Measurements from ENCODE around the gene NXPH2. TPM values are rescaled to one million over a fixed set of nuclear protein-coding genes. Genes with fewer than 3 reads are reported as not detected.

NXPH2 gene
- total RNA-seq, result not detected in 2 replicates

- peaks cover 42% of the 10 kb centered on the region for H3K27me3 Mint-ChIP-seq (ENCODE audit: low read depth)
- intact Hi-C loops (cut with micrococcal nuclease), result no loop called here
These were observed at the start of gene NXPH2 for GRCh38 chr2:138779781-138780445. Gene NXPH2 (minus strand): TSS chr2:138780390. CDS start chr2:138780241, 149 bp downstream.

GRCh38 chr2:138829326-138829919 is 49.2 kb upstream of the NXPH2 start:
- intact Hi-C loops (cut with micrococcal nuclease), result loop anchor here (5.0 kb wide), 2 partner anchors 882 to 917 kb away; no protein-coding TSS in a partner anchor
- Mint-ChIP-seq H3K4me3 (ENCODE audit: low read depth) (no peak overlapping the region), H3K9me3 (no peaks in the 10 kb centered on the region), H3K27me3 (ENCODE audit: low read depth) (no peaks in the 10 kb centered on the region), H3K4me1 (ENCODE audit: low read depth) (no peaks in the 10 kb centered on the region), H3K27ac (no peak overlapping the region), H3K36me3 (ENCODE audit: low read depth) (no peaks in the 10 kb centered on the region)
- no peak for DNase-seq (ENCODE audit: low spot score)

More at GRCh38 chr2:138779781-138780445, at the start of gene NXPH2:
- Mint-ChIP-seq H3K4me1 (ENCODE audit: low read depth) (no peaks in the 10 kb centered on the region), H3K9me3 (no peaks in the 10 kb centered on the region), H3K27ac (no peak within 1 kb of the TSS), H3K36me3 (ENCODE audit: low read depth) (no peaks in the 10 kb centered on the region), H3K4me3 (ENCODE audit: low read depth) (no peak within 1 kb of the TSS)
- no peak for DNase-seq (ENCODE audit: low spot score)

- Mint-ChIP-seq H3K27ac (no peak overlapping the region), H3K9me3 (no peaks in the 10 kb centered on the region), H3K36me3 (ENCODE audit: low read depth) (no peaks in the 10 kb centered on the region), H3K27me3 (ENCODE audit: low read depth) (no peaks in the 10 kb centered on the region), H3K4me3 (ENCODE audit: low read depth) (no peak overlapping the region), H3K4me1 (ENCODE audit: low read depth) (no peaks in the 10 kb centered on the region)
- intact Hi-C loops (cut with micrococcal nuclease), result loop anchor here (1.0 to 5.0 kb wide), 3 partner anchors 880 to 961 kb away; no protein-coding TSS in a partner anchor
- DNase-seq (ENCODE audit: low spot score), result no peak
These were observed 47.4 kb upstream of the NXPH2 start for GRCh38 chr2:138827426-138828054.

DNA sequence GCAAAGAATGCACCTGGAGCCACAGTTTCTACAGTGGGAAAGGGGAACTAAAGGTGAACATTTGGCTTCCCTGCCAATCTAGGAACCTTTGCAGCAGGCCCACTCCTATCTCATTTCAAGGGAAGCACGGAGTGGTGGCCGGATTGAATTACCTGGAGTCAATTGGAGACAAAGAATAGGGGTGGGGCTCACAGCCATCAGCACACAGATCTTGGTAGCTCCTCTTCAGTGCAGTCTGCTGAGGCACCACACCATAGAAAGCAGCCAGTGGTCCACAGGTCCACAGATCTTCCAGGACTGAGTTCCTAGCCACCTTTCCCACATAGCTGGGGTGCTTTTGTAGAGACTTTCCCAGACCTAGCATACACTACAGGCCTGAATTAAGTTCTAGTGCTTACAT is 43.5 kb upstream of the NXPH2 start:
- Mint-ChIP-seq H3K4me3 (ENCODE audit: low read depth) (no peak overlapping the region), H3K27ac (no peak overlapping the region), H3K9me3 (no peaks in the 10 kb centered on the region), H3K36me3 (ENCODE audit: low read depth) (no peaks in the 10 kb centered on the region), H3K27me3 (ENCODE audit: low read depth) (no peaks in the 10 kb centered on the region), H3K4me1 (ENCODE audit: low read depth) (no peaks in the 10 kb centered on the region)
- intact Hi-C loops (cut with micrococcal nuclease), result no loop called here
- no peak for DNase-seq (ENCODE audit: low spot score)

DNA sequence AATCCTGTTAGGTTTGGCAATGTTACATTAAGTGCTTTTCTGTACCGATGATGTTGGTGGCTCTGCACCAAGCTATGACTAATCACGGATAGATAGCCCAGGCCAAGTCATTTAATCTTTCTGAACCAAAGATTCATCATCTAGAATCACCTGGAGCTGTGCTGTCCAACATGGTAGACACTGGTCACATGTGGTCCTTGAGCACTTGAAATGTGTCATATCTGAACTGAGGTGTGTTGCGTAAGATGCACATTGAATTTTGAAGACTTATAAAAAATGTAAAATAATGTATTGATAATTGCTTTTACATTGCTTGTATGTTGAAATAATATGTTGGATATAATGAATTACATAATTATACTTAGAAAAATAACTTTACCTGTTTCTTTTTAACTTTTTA is 39.8 kb upstream of the NXPH2 start:
- Mint-ChIP-seq H3K36me3 (ENCODE audit: low read depth) (no peaks in the 10 kb centered on the region), H3K4me3 (ENCODE audit: low read depth) (no peak overlapping the region), H3K9me3 (no peaks in the 10 kb centered on the region), H3K27ac (no peak overlapping the region), H3K27me3 (ENCODE audit: low read depth) (no peaks in the 10 kb centered on the region), H3K4me1 (ENCODE audit: low read depth) (no peaks in the 10 kb centered on the region)
- intact Hi-C loops (cut with micrococcal nuclease), result no loop called here
- no peak for DNase-seq (ENCODE audit: low spot score)

- H3K36me3 Mint-ChIP-seq (ENCODE audit: low read depth), result no peaks in the 10 kb centered on the region
- no peaks in the 10 kb centered on the region for H3K9me3 Mint-ChIP-seq
- no peak overlapping the region for H3K27ac Mint-ChIP-seq
- no peak overlapping the region for H3K4me3 Mint-ChIP-seq (ENCODE audit: low read depth)
- H3K27me3 Mint-ChIP-seq (ENCODE audit: low read depth), result no peaks in the 10 kb centered on the region
- DNase-seq (ENCODE audit: low spot score), result no peak
- H3K4me1 Mint-ChIP-seq (ENCODE audit: low read depth), result no peaks in the 10 kb centered on the region
- intact Hi-C loops (cut with micrococcal nuclease), result no loop called here
These were observed 38.4 kb upstream of the NXPH2 start for GRCh38 chr2:138818556-138818955.

- Mint-ChIP-seq H3K27me3 (ENCODE audit: low read depth) (peaks cover 1% of the 10 kb centered on the region), H3K9me3 (no peaks in the 10 kb centered on the region), H3K27ac (no peak overlapping the region), H3K4me1 (ENCODE audit: low read depth) (no peaks in the 10 kb centered on the region), H3K36me3 (ENCODE audit: low read depth) (no peaks in the 10 kb centered on the region), H3K4me3 (ENCODE audit: low read depth) (no peak overlapping the region)
- DNase-seq (ENCODE audit: low spot score), result no peak
- intact Hi-C loops (cut with micrococcal nuclease), result no loop called here
These were observed 34.1 kb upstream of the NXPH2 start for GRCh38 chr2:138814123-138814898.

- no peaks in the 10 kb centered on the region for H3K4me1 Mint-ChIP-seq (ENCODE audit: low read depth)
- H3K4me3 Mint-ChIP-seq (ENCODE audit: low read depth), result no peak overlapping the region
- H3K27ac Mint-ChIP-seq, result no peak overlapping the region
- peaks cover 1% of the 10 kb centered on the region for H3K27me3 Mint-ChIP-seq (ENCODE audit: low read depth)
- no peak for DNase-seq (ENCODE audit: low spot score)
- H3K9me3 Mint-ChIP-seq, result no peaks in the 10 kb centered on the region
- no peaks in the 10 kb centered on the region for H3K36me3 Mint-ChIP-seq (ENCODE audit: low read depth)
- intact Hi-C loops (cut with micrococcal nuclease), result no loop called here
These were observed 31.2 kb upstream of the NXPH2 start for GRCh38 chr2:138811431-138811830.

GRCh38 chr2:138794724-138795123 is 14.5 kb upstream of the NXPH2 start:
- H3K4me1 Mint-ChIP-seq (ENCODE audit: low read depth), result no peaks in the 10 kb centered on the region
- intact Hi-C loops (cut with micrococcal nuclease), result no loop called here
- H3K9me3 Mint-ChIP-seq, result peaks cover 6% of the 10 kb centered on the region
- H3K27me3 Mint-ChIP-seq (ENCODE audit: low read depth), result peaks cover 2% of the 10 kb centered on the region
- H3K4me3 Mint-ChIP-seq (ENCODE audit: low read depth), result no peak overlapping the region
- no peaks in the 10 kb centered on the region for H3K36me3 Mint-ChIP-seq (ENCODE audit: low read depth)
- no peak overlapping the region for H3K27ac Mint-ChIP-seq
- DNase-seq (ENCODE audit: low spot score), result no peak

- Mint-ChIP-seq H3K36me3 (ENCODE audit: low read depth) (no peaks in the 10 kb centered on the region), H3K4me3 (ENCODE audit: low read depth) (no peak overlapping the region), H3K4me1 (ENCODE audit: low read depth) (no peaks in the 10 kb centered on the region), H3K27ac (no peak overlapping the region), H3K27me3 (ENCODE audit: low read depth) (peaks cover 16% of the 10 kb centered on the region), H3K9me3 (no peaks in the 10 kb centered on the region)
- DNase-seq (ENCODE audit: low spot score), result no peak
- intact Hi-C loops (cut with micrococcal nuclease), result no loop called here
These were observed 7.0 kb upstream of the NXPH2 start for GRCh38 chr2:138787053-138787666.

DNA sequence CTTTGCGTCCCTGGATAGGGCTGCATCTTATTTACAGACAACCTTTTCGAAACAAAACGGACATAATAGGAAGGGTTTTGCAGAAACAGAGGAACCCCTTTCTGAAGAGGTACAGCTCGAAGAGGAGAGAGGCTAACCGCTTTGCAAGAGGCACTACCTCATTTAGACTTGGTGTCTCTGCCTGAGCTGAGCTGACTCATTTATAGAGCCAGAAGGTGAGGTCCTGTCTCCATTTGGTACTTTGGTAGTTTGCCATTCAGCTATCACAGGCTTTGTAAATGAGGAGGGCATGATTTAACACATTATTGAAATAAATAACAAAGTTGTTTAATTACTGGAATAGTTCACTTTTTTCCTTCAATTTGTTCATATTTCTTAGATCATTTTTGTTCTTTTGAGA is 2.2 kb upstream of the NXPH2 start:
- Mint-ChIP-seq H3K4me1 (ENCODE audit: low read depth) (no peaks in the 10 kb centered on the region), H3K9me3 (no peaks in the 10 kb centered on the region), H3K27me3 (ENCODE audit: low read depth) (peaks cover 45% of the 10 kb centered on the region), H3K36me3 (ENCODE audit: low read depth) (no peaks in the 10 kb centered on the region), H3K4me3 (ENCODE audit: low read depth) (no peak overlapping the region), H3K27ac (no peak overlapping the region)
- intact Hi-C loops (cut with micrococcal nuclease), result no loop called here
- no peak for DNase-seq (ENCODE audit: low spot score)

- peaks cover 45% of the 10 kb centered on the region for H3K27me3 Mint-ChIP-seq (ENCODE audit: low read depth)
- no peaks in the 10 kb centered on the region for H3K36me3 Mint-ChIP-seq (ENCODE audit: low read depth)
- H3K4me3 Mint-ChIP-seq (ENCODE audit: low read depth), result no peak overlapping the region
- H3K27ac Mint-ChIP-seq, result no peak overlapping the region
- H3K4me1 Mint-ChIP-seq (ENCODE audit: low read depth), result no peaks in the 10 kb centered on the region
- intact Hi-C loops (cut with micrococcal nuclease), result no loop called here
- H3K9me3 Mint-ChIP-seq, result no peaks in the 10 kb centered on the region
- DNase-seq (ENCODE audit: low spot score), result no peak
These were observed 718 bp upstream of the NXPH2 start for GRCh38 chr2:138780908-138781307.
